GM21723 (cell line): ENCODE results near the gene MAFB.

Experiments
- ATAC-seq: cut with Tn5 transposase; IDR thresholded peaks from one replicate; pipeline ENCODE4 v1.9.1; 2021; ENCODE audit warnings: mild to moderate bottlenecking, moderate library complexity; ENCODE audit not compliant: unreplicated experiment

MAFB gene

DNA sequence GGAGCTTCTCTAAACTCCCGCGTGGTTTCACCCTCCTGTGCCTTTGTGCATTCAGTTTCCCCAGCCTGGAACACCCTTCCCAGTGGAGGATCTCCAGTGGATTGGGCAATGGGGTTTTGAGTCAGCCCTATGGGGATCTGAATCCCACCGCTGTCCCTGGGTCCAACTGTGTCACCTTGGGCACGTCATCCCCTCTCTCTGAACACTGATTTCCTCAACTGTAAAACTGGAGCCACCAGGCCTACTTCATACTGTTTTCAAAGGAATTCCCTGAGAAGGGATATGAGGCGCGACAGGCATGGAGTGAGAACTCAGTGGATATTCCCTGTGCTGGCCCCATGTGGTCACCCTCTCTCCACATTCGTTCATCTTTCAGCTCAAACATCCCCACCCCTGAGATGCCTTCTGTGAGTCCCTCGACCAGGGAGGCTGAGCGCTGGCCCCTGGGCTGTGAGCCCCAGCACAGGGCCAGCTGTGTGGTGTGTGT is 25.7 kb downstream of the MAFB start:
- no peak for ATAC-seq

DNA sequence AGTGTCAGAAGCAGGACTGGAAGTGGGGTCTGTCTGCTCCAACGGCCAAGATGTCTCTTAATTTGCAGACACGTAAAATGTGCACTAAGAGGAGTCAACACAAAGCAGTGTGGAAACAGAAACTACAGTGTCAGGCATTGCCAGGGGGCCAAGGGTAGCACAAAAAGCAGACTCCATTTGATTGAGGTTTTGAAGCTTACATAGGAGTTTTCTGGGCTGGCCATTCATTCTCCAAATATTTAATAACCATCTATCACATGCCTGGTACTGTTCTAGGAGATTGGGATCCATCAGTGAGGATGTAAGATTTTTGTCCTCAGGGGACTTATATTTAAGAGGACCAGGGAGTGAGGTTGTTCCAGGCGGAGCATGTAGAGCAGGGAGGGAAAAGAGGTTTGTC is 29.5 kb downstream of the MAFB start:
- no peak for ATAC-seq

DNA sequence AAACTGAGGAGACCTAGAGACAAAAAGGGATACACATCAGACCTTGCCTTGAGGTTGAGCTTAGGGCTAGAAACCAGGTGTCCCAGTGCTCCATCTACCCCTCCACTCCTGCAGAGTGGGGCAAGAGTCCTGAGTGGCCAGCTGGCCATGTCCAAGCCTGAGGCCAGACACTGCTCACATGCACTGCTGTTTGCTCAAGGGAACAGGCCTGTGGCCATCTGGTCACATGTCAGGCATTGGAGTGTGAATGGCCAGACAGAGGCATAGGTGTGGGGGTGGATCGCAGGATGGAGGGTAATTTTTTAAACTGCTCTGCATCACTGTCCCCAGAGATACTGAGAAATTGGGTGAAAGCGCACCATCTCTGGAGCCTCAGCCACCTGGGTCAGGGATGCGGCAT is 30.5 kb downstream of the MAFB start:
- ATAC-seq: no peak

DNA sequence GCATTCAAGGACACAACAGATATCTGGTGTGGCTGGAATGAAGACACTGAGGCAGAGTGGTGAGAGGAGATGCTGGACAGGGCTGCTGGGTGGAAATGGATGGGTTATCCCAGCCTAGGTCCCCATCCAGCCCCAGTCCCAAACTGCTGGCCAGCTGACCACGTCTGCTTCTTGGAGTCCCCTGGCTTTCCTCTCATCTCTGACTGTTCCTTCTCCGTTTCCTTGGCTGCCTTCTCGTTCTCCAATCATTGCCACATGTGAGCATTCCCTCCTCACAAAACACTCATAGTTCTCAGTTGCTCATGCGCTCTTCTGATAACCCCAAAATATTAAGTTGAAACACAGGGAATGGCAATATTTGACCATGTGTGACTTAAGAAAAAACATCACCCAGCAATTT is 31.5 kb downstream of the MAFB start:
- ATAC-seq: no peak

- no peak for ATAC-seq
Observed at GRCh38 chr20:40655451-40655850, 33.6 kb downstream of the MAFB start.

DNA sequence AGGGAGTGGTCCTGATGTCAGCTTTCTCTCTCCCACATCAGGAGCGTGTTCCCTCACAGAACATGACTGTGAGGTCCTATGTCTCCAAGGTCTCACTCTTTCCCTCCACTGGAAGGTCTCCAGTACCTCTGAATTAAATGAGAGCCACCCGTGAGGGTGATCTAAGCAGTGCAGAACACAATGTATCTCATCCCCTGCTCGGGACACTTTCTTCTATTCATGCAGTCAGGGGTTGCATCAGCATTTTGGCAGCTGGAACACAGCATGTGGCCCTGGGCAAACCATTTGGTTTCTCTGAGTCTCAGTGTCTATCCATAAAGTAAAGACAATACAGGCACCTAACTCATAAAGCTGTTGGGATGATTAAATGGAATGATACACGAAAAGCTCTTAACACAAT is 34.2 kb downstream of the MAFB start:
- no peak for ATAC-seq

DNA sequence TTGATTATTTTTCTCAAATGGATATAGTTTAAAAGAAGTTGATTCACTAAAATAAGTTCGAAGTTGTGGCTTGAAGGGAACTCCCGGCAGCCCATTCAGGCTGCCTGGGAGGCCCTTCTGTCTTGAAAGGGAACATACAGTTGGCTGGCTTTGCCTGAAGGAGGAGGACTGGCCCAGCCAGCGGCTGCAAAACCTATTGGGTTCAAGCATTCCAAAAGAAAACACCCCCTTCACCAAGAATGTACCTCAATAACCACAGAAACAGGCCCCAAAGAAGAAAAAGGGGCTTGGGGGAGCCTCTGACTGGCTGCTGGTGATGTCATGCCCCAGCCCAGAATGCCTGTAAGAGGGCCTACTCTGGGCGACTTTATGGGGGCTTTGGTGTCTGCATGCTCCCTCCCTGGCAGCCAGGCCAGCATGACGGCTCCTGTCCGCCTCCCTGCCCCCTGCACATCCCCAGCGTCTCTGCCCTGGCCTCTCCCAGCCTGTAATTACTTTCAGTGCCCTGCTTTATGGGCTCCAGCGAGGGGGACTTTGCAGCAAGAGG is 36.5 kb downstream of the MAFB start:
- ATAC-seq: no peak

DNA sequence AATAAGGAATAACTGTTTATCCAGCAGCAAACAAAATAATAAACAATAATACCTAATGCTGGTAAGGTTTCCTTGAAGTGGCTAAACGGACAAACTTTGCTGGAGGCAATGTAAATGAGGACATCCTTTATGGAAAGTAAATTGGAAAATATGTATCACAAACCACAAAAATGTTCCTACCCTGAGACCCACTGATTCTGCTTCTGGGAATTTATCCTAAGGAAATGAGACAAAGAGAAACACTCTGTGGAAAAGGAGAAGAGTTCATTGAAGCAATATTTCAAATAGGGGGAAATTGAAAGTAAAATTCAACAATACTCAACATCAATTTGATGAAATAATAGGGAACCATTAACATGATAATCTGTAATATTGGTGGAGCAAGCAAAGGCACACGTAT is 37.9 kb downstream of the MAFB start:
- ATAC-seq: no peak

DNA sequence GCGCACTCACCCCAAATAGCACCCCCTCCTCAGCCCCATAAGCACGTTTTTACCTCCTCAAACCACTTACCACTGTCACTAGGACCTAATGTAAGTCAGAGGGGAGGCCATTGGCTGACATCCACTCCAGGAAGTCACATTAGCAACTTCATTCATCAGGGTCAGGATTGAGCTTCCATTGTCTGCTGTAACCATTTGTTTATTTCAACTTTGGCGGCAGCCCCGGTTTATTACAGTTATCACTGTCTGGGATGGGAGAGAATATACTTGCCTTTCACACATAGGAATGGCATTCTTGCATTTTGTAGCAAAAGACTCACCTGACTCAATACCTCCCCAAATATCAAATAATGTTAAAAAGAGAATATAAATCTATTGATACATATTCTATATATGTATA is 38.3 kb downstream of the MAFB start:
- ATAC-seq: no peak

GRCh38 chr20:40648210-40649072 is 40.6 kb downstream of the MAFB start:
- no peak for ATAC-seq

- ATAC-seq: no peak
Observed at GRCh38 chr20:40646813-40647212, 42.2 kb downstream of the MAFB start.

GRCh38 chr20:40646361-40646760 is 42.7 kb downstream of the MAFB start:
- no peak for ATAC-seq

GRCh38 chr20:40644863-40645262 is 44.2 kb downstream of the MAFB start:
- ATAC-seq: no peak

GRCh38 chr20:40643891-40644290 is 45.1 kb downstream of the MAFB start:
- ATAC-seq: no peak

DNA sequence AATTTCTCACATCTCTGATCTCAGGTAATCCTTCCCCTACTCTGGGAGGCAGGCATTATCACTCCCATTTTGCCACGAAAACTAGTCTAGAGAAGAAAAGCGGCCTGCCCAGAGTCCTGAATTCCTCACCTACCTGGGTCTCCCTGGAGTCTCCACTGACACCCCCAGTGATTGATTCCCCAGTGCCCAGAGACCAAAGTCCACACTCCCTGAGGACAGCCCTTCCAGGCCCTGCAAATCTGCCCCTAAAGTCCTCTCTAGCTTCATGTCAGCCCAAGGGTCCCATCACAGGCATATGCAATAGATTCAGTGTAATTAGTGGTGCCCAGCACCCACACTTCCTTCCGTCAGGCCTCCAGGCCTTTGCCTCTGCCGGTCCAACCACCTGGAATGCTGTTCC is 47.2 kb downstream of the MAFB start:
- no peak for ATAC-seq

- ATAC-seq: no peak
Observed at GRCh38 chr20:40641202-40641601, 47.8 kb downstream of the MAFB start.

DNA sequence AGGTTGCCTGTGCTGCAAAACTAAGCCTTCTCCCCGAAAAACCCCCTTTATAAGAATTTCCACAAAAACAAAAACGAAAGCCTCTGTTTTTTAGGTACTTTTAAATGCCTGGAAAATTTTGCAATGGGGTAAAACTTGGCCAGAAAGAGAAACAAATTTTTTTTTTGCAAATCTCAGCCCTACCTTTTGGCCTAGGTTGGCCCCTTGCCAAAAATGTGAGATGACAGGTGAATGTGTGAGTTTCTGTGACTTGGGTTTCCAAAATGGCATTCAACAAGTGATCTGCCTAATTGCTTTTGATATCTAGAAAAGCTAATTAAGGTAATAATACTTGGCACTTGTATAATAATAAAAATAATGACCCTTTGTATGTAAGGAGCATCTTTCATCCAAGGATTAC is 48.4 kb downstream of the MAFB start:
- ATAC-seq: no peak

DNA sequence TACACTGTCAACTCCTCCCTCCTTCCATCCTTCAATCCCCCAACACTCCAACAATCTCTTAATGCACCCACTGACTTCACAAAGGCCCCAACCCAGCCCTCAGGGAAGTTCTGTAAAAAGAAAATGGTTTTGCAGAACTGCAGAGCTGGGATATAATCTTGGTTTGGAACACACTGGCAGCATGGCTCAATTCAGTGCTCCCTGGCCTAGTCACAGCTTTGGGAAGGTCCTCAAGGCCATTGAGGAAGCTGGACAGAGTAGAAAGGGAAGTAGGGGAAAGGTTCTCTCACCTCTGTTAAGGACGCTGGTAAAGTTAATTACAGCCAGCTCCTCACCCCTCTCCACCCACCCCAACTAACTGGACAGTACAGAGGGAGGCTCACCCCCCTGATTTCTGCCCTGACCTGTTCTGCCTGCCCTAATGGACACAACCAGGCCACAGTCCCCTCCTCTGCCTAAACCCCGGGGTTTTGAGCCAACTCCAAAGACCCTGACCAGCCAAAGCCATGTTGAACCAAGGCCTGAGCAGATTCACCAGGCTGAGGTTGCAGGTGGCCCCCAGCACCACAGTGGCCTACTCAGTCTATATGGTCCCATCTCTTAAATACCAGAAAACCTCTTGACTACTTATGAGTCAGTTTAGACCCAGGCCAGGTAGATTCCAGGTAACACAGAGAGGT is 49.2 kb downstream of the MAFB start:
- ATAC-seq: no peak

DNA sequence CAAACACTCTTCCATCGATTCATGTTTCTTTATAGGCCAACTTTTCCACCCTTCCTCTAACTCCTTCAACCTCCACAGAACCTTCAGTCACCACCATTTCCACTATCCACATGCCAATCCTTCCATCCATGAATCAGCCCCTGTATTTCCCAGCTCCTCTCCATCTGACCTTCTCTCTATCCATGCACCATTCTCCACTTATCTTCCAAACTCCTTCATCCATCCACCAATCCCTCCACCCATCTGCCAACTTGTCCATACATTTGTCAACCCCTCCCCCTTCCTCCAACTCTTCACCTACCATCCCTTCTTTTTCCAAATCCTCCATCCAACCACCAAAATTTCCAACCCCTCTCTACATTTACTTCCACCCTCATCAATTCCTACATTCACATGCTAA is 49.9 kb downstream of the MAFB start:
- no peak for ATAC-seq

GRCh38 chr20:40638414-40638813 is 50.6 kb downstream of the MAFB start:
- no peak for ATAC-seq

GRCh38 chr20:40637176-40637575 is 51.9 kb downstream of the MAFB start:
- no peak for ATAC-seq

- ATAC-seq: no peak
Observed at GRCh38 chr20:40636486-40636885, 52.5 kb downstream of the MAFB start.
